NCI-H2029 treated with DMSO at 0.1 percent for 48 hours (cell line): Measurements from ENCODE around the gene ACAD9.
"Not testable (repeated sequence)": the region's sequence is repeated elsewhere in the genome, so short reads cannot be mapped to it uniquely, and the experiment has no call there.

Experiments used
- DNase-seq: peaks from one replicate; lab custom pipeline; 2025; lab: John Stamatoyannopoulos, UW

The ACAD9 gene

GRCh38 chr3:128861491-128861890 is 17.9 kb upstream of the ACAD9 start:
- no peak for DNase-seq

DNA sequence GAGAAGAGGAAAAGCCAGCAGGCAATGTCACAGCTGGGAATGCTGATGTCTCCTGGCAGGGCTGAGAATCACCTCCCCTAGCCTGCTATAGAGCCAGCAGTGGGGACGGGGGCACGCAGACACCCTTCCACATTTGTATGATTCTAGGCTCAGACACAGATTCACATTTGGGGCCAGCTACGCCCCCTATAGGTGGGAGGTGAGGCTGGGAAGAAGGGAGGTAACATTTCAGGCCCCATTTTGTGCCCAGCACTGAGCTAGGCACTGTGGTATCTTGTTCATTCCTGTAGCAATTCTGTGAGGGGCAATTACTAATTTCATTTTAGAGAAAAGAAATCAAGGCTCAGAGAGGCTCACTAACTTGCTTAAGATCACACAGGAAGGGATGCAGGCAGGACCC is 15.9 kb upstream of the ACAD9 start:
- DNase-seq: no peak

- DNase-seq: no peak
Measured at GRCh38 chr3:128864351-128864811, 15.0 kb upstream of the ACAD9 start.

DNA sequence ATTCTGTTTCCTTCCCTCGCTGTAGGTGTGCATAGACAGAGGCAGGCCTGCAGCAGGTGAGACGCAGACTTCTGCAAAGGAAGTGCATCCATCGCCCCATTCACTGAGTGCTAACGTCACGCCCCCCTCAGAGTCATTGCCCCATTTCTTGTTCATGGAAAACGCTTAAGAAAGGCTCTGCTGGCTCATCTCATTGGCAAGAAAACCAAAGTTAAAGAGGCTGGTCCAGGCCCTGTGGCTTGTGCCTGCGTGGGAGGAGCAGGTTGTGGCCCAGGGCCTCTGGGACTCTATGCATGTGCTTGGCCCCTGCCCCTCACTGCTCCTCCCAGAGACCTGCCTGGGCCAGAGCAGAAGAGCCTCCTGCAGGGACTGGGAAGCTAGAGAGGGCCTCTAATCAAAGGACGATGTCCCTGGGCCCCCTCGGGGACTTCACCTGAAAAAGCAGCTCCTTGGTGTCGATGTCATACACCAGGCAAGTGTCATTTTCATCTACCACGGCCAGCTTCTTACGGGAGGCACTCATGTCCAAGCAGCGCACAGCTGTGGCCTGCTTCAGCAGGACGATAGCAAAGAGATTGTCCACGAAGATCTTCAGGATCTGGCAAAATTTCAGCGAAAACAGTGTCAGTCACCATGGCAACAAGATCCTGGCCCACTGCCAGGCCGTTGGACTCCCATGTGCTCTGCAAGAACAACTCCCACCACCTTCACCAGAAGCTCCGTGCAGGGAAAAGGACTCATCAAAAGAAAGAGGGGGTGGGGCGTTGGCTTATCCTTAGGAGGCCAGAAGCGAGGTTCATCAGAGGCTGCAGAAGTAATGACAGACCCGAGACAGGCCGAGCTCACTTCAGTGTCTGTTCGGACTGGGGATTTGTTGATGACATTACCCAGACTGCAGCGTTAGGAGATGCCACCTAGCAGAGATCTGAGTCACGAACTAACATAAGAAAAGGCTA is 14.3 kb upstream of the ACAD9 start:
- not testable (repeated sequence) for DNase-seq

DNA sequence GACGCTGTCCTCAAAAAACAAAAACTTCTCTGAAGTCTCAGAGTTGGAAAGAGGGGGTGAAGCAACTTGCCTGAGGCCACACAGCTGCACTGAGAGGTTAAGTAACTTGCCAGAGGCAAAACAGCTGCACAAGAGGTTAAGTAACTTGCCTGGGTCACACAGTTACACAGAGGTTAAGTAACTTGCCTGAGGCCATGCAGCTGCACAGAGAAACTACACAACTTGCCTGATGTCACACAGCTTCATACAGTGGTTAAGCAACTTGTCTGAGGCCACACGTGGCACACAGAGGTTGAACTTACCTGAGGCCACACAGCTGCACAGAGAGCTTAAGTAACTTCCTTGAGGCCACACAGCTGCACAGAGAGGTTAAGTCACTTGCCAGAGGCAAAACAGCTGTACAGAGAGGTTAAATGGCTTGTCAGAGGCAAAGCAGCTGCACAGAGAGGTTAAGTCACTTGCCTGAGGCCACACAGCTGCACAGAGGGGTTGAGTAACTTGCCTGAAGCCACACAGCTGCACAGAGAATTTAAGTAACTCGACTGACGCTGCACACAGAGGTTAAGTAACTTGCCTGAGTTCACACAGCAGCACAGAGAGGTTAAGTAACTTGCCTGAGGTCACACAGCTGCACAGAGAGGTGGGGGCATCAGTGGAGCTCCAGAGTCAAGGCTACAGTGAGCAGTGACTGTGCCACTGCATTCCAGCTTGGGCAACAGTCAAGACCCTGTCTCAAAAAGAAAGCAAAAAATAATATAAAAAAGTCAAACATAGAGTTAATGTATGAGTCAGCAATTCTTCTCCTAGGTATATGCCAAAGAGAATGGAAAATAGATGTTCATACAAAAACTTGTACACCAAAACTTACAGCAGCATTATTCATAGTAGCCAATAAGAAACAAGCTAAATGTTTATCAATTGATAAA is 12.0 kb upstream of the ACAD9 start:
- no peak for DNase-seq

GRCh38 chr3:128870347-128870746 is 9.1 kb upstream of the ACAD9 start:
- DNase-seq: no peak

DNA sequence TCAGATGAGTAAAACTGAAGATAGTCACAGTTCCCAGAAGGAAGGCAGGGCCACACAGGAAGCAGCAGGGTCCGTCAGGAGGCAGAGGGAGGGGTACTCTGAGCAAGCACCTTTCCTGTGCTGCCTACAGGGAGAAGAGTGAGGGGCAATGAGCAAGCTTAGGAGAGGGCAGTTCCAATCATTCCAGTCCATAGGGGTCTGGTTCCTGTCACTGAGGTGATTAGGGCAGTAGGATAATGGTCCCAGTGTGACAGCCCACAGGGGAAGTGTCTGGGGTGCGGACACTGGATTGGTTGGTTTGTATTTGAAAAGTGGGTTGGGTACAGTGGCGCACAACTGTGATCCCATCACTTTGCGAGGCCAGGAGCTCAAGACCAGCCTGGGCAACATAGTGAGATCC is 7.1 kb upstream of the ACAD9 start:
- no peak for DNase-seq

- DNase-seq: no peak
Measured at GRCh38 chr3:128872744-128873143, 6.7 kb upstream of the ACAD9 start.

GRCh38 chr3:128873244-128874022 is 6.0 kb upstream of the ACAD9 start:
- no peak for DNase-seq

DNA sequence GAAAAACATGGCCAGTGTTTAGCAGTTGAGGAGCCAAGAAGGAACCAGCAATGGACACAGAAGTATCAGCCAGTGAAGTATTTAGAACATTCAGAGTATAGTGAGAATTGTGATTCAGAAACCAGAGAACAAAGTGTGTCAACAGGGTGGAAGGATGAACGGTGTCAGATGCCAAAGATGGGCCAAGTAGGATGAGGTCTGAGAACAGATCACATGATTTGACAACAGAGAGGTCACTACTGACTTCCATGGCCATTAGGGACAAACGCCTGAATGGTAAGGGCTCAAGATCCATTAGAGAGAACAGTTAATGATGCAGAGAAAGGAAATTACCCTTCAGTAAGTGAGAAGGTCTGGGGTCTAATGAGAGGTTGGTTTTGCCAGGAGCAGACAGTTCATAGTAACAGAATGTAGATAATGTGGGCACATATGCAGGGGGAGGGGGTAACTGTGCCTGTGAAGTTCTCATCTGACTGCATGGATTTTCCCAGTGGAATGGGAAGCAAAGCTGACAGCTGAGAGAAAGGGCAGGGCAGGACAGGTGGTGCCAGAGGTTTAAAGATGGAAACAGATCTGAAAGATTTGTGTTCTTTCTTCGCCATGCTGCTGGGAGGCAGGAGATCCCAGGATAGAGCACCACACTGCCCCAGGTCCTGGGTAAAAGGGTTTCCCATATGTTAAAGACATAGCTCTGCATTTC is 4.8 kb upstream of the ACAD9 start:
- no peak for DNase-seq

GRCh38 chr3:128875556-128876120 is 3.8 kb upstream of the ACAD9 start:
- no peak for DNase-seq

- no peak for DNase-seq
Measured at GRCh38 chr3:128878011-128878457, 1.4 kb upstream of the ACAD9 start.

GRCh38 chr3:128878556-128879124 is 780 bp upstream of the ACAD9 start:
- DNase-seq: no peak

- no peak for DNase-seq
Measured at GRCh38 chr3:128879991-128880390, 571 bp downstream of the ACAD9 start.

DNA sequence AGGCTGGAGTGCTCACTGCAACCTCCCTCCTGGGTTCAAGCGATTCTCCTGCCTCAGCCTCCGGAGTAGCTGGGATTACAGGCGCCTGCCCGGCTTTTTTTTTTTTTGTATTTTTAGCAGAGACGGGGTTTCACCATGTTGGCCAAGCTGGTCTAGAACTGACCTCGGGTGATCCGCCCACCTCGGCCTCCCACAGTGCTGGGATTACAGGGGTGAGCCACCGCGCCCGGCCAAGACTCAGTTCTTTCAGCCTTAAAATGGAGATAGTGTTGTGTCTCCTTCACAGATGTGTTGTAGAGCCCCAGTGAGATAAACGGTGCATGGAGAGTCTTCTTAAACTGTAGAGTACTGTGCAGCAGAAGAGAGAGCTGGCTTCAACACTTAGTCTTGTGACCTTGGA is 1.0 kb downstream of the ACAD9 start:
- not testable (repeated sequence) for DNase-seq

DNA sequence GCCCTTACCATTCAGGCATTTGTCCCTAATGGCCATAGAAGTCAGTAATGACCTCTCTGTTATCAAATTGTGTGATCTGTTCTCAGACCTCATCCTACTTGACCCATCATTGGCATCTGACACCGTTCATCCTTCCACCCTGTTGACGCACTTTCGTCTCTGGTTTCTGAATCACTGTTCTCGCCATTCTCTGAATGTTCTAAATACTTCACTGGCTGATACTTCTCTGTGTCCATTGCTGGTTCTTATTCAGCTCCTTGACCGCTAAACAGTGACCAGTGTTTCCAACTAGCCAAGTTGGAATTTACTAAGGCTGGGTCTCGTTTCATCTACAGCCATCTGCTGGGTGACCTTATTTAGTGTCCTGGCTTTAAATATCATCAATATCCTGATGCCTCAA is 2.2 kb downstream of the ACAD9 start:
- no peak for DNase-seq

DNA sequence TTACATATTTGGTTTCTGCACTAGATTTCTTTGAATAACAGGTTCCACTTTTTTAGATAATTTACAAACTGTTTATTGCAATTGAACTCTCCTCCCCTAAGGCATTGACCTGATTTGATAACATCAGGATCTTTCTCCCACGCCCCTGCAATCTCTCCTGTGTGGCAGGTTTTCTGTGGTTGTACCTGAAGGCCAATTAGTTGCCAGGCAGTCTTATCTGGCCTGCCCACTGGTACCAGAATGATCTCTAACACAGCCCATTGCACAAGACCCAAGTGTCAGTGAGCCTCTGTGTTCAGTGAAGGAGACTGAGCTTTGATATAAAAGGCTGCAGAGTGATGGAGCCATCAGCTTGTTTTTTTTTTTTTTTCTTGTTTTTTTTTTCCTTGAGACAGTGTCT is 3.3 kb downstream of the ACAD9 start:
- DNase-seq: no peak

GRCh38 chr3:128884992-128885391 is 5.6 kb downstream of the ACAD9 start:
- DNase-seq: no peak

DNA sequence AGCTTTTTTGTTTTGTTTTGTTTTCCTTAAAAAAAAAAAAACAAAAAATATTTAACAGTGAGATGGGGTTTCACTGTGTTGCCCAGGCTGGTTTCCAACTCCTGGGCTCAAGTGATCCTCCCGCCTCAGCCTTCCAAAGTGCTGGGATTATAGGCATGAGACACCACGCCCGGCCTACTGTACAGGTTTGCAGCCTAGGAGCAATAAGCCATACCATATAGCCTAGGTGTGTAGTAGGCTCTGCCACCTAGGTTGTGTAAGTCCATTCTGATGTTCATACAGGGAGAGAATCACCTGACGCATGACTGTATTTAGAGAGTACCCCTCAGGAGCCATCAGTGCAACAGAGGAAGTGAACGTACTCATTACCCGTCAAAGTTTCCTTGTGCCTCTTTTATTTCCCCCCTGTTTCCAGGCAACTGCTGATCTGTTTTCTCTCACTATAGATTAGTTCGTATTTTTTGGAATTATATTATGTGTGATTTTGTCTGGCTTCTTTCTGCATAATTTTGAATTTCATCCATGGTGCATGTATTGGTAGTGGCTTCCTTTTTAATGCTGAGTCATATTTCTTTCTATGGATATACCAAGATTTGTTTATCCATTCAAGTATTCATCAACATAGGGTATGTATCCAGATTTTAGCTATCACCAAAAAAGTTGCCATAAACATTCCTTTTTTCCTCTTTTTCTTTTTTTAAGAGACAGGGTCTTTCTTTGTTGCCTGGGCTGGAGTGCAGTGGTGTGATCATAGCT is 9.9 kb downstream of the ACAD9 start:
- no peak for DNase-seq
